Fibroblast of lung (primary cell): ENCODE data around the gene SH3GL3.

Experiments
- CTCF ChIP-seq, 2 donors: IDR thresholded peaks in 1 of 2; conservative IDR thresholded peaks in 1 of 2; 1 replicate in 1 of 2; 2 replicates in 1 of 2; pipeline ENCODE4 v1.5.1; 2011 to 2012; ENCODE audit warnings: low read length in 2 of 2, control low read depth in 1 of 2, inconsistent platforms in 1 of 2, low read depth in 1 of 2, mild to moderate bottlenecking in 1 of 2
- EZH2 ChIP-seq: IDR thresholded peaks from 2 replicates; pipeline ENCODE4 v1.5.1; 2012; ENCODE audit warnings: low read length, control low read depth, mild to moderate bottlenecking; ENCODE audit errors: missing control alignments

GRCh38 chr15:83612898-83613635 is 165.9 kb downstream of the SH3GL3 start:
- no peak for TF ChIP-seq CTCF (conservative IDR thresholded peaks at IDR 0.05 in 1 of 2, IDR thresholded peaks at IDR 0.05 in 1 of 2; ENCODE audit: low read depth in 1 of 2, low read length in 2 of 2)
- TF ChIP-seq EZH2: no peak
